Right hindlimb (tissue), 1 donor: ENCODE results near the gene OPRL1.
"Not testable (repeated sequence)": the region's sequence is repeated elsewhere in the genome, so short reads cannot be mapped to it uniquely, and the experiment has no call there.

Experiments
- DNase-seq: peaks from one replicate; pipeline ENCODE4 v3.0.0-alpha.2; 2018

OPRL1 gene

GRCh38 chr20:64119681-64120341 lies 39.9 kb downstream of the OPRL1 start:
- DNase-seq, result no peak

- peak; percentile 5 for DNase-seq
These were observed 41.7 kb downstream of the OPRL1 start for GRCh38 chr20:64121586-64121985.

- not testable (repeated sequence) for DNase-seq
These were observed 43.0 kb downstream of the OPRL1 start for GRCh38 chr20:64122927-64123326.

- not testable (repeated sequence) for DNase-seq
These were observed 43.6 kb downstream of the OPRL1 start for GRCh38 chr20:64123517-64123916.

- DNase-seq, result peak; percentile 3
These were observed 49.4 kb downstream of the OPRL1 start for GRCh38 chr20:64129146-64129782.

- peak; percentile 6 for DNase-seq
These were observed 50.4 kb downstream of the OPRL1 start for GRCh38 chr20:64130271-64130670.

GRCh38 chr20:64130876-64131275 lies 51.0 kb downstream of the OPRL1 start:
- peak; percentile 6 for DNase-seq

- peak; percentile 4 for DNase-seq
These were observed 51.5 kb downstream of the OPRL1 start for GRCh38 chr20:64131406-64131805.

- peak; percentile 9 for DNase-seq
These were observed 54.1 kb downstream of the OPRL1 start for GRCh38 chr20:64133951-64134407.

GRCh38 chr20:64134744-64135143 lies 54.9 kb downstream of the OPRL1 start:
- not testable (repeated sequence) for DNase-seq

- DNase-seq, result no peak
These were observed 56.3 kb downstream of the OPRL1 start for GRCh38 chr20:64136004-64136710.

- DNase-seq, result peak; percentile 4
These were observed 57.7 kb downstream of the OPRL1 start for GRCh38 chr20:64137598-64138031.

GRCh38 chr20:64138276-64138815 lies 58.5 kb downstream of the OPRL1 start:
- no peak for DNase-seq

- no peak for DNase-seq
These were observed 59.5 kb downstream of the OPRL1 start for GRCh38 chr20:64139199-64140060.

GRCh38 chr20:64140061-64140931 lies 60.4 kb downstream of the OPRL1 start:
- DNase-seq, result no peak

- no peak for DNase-seq
These were observed 61.1 kb downstream of the OPRL1 start for GRCh38 chr20:64140956-64141355.

- DNase-seq, result no peak
These were observed 62.7 kb downstream of the OPRL1 start for GRCh38 chr20:64142590-64142989.

GRCh38 chr20:64143018-64143801 lies 63.3 kb downstream of the OPRL1 start:
- DNase-seq, result no peak

GRCh38 chr20:64144144-64144912 lies 64.4 kb downstream of the OPRL1 start:
- no peak for DNase-seq
